GM18502 (cell line): Measurements from ENCODE around the gene VAT1L.

ENCODE experiments used
- ATAC-seq: cut with Tn5 transposase; IDR thresholded peaks from one replicate; pipeline ENCODE4 v1.9.1; 2021; ENCODE audit warnings: mild to moderate bottlenecking; ENCODE audit not compliant: unreplicated experiment, poor library complexity

Gene VAT1L

DNA sequence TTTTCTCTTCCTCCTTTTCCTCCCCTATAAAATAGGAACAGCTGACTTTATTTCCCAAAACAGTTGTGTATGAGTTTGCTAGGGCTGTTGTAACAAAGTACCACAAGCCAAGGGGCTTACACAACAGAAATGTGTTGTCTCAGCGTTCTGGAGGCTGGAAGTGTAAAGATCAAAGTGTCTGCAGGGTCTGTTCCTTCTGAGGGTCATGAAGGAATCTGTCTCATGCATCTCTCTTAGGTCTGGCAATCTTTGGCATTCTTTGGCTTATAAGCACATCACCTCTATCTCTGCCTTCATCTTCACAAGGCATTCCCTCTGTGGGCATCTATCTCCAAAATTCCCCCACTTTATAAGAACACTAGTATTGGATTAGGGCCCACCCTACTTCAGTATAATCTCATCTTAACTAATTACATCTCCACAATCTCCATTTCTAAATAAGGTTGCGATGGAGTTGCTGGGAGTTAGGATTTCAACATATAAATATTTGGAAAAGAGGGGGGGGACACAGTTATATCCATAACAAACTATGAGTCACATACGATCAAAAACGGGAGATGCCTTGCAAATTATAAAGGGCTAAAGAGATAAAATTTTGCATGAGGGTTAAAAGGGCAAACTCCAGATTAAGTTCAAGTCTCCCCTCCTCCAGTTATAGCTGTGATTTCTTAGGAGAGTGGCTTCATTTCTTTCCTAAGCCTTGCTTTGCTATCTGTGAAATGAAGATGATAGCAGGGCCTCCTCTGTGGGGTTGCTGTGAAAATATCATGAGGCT, 109.7 kb downstream of the VAT1L start:
- no peak for ATAC-seq

DNA sequence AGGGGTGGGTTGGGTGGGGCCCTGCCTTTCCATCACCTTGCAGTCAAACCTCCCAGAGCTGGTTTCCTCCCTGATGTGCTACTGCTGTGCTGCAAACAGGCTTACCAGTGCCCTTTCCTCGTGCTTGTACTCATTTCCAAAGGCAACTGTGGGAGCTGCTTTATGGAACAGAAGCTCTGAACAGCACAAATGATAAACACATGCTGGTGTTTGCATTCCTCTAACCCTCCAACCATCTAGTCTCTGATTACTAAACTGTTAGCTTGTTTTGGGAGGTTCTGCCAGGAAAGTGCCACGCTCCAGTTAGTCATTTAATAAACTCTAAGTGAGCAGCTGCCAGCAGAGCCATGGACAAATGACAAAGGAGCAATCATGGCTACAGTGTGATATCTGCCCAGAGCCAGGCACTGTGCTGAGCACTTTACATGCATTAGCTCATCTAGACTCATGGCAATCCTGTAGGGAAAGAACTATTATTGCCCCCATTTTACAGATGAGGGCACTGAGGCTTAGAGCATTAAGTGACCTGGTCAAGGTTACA, 110.4 kb downstream of the VAT1L start:
- no peak for ATAC-seq

DNA sequence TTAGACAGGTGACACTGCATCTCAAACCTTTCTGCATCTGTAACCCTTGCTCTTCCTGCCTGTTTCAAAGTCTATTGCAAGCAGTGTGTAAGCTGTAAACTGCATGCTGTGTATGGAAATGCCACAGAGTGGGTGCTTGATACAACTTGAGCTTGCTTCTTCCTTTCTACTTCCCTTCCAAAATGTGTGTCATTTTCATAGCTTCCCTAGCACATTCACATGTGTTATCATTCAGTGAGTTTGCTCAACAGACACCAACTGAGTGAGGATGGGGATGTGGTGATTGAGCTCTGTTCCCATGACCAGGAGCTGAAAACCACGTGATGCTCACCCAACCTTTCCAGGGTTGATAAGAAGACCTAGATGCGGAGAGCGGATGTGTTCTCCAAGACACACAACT, 111.1 kb downstream of the VAT1L start:
- no peak for ATAC-seq

DNA sequence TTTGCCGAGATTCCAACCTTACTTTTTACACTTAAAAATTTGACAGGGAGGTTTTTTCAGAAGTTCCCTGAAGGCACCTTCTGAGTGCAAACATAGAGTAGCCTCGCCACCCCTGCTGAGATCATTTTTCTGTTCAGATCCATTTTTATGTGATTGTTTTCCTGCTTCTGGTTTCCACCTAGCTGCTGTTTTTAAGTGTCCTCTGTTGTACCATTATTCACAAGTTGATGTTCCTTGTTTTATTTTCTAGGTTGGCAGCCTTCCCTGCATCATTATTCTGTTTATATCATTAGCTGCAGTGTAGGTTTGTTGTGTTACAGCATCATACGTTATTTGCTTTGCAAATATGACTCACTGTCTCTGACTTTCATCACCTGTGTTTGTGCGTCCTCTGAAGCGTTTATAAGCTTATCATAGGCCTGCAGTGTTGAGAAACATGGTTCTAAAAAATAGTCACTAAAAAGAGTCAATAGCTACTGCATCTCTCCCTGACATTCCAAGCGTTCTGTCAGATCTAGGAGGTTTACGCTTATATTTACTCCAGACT, 117.1 kb downstream of the VAT1L start:
- ATAC-seq: no peak

DNA sequence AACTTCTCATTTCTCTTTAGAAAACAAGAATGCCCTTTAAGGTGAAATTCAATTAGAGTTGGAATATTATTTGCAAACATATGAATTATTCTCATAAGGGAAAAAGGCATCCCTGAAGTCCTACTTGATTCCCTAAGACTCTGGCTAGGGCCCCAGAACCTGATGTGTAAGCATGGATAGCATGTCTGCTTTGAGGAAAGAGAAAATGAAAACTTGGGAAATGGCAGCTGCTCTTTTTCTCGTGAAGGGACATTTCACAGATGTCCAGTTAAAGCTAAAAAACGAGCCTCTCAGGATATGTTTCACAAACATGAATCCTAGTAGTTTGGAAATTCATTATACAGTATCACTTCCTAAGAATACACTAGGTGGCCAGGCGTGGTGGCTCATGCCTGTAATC, 121.7 kb downstream of the VAT1L start:
- no peak for ATAC-seq

DNA sequence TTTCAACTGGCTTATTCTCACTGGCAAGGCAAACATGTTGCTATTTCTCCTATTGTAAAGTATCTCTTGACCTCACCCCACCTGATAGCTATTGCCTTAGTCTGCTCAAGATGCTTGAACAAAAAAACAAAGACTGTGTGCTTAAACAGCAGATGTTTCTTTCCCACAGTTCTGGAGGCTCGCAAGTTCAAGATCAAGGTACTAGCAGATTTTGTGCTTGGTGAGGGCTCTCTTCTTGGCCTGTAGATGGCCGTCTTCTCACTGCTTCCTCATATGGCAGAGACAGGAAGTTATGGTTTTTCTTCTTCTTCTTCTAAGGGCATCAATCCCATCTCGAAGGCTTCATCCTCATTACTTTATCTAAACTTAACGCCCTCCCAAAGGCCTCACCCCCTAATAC, 124.3 kb downstream of the VAT1L start:
- ATAC-seq: no peak

DNA sequence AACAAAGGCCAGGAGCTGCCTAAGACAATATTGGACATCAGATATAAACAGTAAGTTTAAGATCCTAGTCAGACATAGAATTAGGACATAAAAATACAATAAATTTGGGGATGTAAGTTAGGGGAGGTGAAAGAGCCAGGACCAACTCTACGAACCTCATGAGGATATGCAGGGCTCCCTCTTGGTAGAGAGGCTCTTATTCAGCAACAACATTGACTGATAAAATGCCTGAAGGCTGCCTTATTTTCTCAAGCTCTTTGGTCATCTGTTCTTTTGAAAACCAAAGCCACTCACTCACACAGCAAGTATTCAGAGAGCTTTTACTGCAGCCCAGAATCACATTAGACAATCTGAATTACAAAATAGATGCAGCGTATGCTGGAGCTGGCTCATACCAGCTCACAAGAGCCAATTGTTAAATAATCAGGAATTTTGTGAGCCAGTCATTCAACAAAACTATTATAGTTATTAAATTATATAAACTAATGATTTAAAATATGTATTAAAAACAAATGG, 125.4 kb downstream of the VAT1L start:
- no peak for ATAC-seq

DNA sequence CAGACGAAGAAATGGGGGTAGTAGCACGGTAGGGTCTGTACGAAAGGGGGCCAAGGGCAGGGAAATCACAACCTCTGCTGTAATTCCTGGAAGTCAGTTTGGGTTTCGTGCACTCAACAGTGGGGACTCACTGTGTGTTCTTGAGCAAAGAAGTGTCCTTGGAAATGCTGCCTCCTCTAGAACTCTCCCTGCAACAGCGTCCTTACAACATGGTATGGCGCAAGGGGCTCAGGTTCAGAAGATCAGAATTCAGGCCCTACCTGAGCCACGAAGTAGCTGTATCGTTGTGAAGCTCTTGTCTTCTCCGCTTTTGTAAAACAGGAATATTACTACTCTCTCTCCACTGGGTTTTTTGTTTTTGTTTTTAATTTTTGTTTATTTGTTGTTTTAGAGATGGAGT, 127.7 kb downstream of the VAT1L start:
- ATAC-seq: no peak

DNA sequence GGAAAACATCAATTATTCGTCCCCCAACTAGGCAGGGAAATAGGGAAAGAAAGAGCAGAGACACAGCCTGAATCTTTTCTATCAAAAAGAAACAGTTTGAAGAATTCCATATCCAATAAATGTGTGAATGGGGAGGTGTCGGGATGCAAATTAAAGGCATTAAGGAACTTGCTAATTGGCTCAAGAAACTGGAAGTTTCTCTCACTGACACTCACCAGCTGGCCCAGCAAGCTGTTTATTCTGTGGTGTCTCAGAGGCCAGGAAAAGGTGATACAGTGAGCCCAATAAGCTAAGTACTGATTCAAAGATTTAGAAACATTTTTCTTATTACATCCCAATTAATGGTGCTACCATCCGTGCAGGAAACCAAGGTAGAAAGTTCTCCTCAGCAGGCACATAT, 129.6 kb downstream of the VAT1L start:
- no peak for ATAC-seq

DNA sequence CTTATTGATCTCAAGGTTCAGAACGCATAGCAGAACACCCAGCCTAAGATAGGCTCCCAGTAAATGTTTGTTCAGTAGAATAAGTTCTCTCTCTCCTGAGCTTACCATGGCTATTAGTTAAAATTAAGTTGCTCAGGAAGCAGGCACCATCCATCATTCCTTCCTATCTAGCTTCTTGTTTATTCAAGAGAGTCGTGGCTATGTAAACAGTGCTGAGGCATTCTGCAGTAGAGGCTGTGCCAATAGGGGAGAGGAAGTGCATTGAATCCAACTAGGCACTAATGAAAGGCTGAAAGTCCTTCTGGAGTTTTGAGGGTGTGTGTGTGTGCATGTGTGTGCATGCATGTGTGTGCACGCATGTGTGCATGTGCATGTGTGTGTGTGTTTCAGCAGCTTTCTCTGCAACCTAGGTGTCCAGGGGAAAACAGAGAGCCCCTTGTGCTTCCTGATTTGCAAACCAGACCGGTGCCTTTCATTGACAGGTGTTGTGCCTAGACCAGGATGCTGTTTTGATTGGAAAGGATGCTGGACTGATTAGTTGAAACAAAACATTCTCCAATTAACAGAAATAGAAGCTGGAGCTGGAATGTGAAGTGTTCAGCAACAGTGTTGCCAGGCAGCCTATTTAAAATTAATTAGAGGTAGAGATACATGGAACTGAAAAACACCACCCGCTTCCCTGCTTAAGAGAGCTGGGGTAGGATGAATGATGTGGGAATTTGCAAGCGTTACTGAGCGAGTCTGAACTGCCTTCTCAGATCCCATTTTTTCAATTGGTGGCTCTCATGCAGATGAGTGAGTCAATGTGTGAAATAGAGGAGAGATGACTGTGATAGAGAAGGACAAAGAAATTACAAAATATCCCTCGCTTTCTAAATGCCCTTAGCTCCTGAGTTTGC, 130.7 kb downstream of the VAT1L start:
- ATAC-seq: no peak

DNA sequence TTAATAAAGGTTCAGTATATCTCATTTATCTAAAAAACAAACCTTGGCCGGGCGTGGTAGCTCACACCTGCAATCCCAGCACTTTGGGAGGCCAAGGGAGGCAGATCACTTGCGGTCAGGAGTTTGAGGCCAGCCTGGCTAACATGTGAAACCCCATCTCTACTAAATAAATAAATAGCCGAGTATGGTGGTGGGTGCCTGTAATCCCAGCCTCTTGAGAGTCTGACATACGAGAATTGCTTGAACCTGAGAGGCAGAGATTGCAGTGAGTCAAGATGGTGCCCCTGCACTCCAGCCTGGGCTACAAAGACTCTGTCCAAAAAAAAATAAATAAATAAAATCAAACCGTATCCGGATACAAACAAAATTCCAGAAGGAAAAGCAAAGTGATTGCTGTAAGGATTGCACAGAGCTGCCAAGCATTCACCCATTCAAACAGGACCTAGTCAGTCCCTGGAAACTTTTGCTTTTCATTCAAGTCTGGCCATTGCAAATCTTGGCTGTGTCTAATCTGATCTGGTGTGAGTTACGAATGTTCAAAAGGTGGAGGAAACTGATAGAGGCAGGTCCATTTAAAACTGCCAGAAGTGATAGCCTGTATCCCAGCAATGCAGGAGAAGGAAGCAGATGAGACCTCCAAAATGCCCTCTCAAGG, 131.5 kb downstream of the VAT1L start:
- ATAC-seq: no peak

DNA sequence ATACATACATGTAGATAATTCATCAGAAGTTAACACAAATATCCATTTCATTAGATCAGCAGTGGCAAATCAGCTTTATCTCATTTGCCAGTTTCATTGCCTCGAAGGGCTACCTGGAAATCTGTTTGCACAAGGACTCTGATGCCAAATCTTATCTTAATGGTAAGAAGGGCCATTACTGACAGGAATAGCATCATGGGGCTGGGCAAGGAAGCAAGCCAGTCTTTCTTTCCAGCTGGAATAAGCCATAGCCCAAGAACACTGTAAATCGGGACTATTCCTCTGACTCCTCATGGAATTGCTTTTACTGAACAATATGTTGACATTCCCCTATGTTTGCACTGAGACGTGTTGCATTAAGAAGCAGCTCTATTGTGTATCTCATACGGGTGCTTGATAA, 132.6 kb downstream of the VAT1L start:
- no peak for ATAC-seq

DNA sequence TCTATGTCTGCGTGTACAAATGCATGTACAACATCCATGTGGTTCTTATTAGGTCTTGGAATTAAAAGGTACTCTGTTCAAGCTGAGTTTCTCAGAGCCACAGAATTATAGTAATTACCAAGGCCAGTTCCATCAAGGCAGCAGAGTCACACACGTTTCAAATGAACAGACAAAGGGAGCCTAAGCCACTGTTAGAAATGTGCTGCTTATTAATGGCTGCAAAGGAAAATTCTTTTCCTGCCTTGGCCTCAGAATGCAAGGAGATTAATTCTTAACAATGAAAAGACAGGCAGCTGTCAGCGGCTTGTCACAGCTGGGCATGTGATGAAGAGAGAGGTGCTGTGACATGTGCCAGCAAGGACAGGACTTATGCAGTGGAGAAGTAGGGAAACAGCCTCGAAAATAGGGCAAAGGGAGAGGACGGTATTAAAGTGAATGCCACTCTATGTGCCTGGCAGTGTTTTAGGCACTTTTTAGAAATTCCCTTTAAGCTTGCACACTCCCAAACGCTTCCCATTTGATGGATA, 133.9 kb downstream of the VAT1L start:
- no peak for ATAC-seq

DNA sequence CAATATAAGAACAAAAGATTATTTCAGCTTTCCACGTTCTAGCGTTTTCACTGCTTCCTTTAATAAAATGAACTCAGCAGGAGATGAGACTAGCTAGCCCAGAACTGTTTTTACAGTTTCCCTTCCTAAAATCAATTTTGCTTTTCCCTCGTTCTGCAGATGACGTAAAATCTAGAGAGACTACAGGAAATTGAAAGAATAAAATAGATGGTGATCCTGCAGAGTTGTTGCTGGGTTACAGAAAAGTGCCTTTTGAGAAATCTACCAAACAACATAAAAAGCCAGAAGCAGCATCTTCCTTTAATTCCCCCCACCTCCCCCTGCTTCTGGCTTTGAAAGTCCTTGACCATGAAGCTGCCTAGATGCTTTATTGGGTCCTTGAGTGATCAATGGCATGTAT, 137.2 kb downstream of the VAT1L start:
- ATAC-seq: no peak

DNA sequence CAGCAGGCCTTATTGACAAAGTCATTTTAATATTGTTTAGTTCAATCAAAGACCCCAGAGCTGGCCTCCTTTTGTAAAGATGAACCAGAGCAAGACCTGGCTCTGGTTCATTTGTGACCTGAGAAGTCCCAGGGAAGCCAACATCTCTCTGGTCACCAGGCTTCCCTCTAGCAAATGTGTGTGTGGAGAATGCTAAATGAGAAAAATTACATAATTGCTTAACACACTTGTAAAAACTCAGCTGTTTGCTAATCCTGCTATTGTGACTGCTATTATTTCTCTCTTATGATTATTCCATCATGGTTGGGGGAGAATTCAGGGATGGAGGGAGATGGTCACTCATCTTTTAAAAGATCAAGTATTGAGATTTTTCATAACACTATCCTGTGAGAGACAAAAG, 139.7 kb downstream of the VAT1L start:
- ATAC-seq: no peak

DNA sequence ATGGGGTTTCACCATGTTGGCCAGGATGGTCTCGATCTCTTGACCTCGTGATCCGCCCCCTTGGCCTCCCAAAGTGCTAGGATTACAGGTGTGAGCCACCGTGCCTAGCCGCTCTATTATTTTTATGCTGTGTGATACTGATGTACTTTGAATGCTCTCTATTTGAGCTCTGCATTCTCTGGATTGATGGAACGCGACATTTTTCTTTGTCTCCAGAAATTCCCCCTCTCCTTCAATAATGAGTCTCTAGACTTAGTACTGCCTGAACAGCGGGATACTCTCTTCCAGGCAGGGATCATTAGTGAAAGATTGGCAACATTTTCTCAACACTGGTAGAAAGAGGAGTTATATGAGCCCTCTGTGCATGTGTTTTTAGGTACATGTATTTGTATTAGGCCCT, 140.6 kb downstream of the VAT1L start:
- no peak for ATAC-seq

DNA sequence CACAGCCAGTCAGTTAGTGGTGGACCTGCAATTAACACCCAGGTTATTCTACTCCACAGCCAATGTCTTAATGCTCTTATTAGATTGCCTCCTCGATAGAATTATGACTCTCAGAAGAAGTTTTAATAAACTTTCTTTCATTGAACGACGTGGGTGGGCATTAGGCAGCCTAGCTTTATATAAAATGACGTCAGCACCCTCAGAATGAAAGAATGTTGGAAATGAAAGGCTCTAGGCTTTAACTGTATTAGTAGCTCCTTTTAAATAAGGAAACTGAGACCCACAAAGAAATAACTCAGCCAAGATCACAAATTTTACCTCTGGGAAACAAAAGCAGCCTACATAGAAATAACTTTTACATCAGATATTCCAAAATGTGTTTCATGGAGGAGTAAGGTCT, 142.7 kb downstream of the VAT1L start:
- no peak for ATAC-seq

DNA sequence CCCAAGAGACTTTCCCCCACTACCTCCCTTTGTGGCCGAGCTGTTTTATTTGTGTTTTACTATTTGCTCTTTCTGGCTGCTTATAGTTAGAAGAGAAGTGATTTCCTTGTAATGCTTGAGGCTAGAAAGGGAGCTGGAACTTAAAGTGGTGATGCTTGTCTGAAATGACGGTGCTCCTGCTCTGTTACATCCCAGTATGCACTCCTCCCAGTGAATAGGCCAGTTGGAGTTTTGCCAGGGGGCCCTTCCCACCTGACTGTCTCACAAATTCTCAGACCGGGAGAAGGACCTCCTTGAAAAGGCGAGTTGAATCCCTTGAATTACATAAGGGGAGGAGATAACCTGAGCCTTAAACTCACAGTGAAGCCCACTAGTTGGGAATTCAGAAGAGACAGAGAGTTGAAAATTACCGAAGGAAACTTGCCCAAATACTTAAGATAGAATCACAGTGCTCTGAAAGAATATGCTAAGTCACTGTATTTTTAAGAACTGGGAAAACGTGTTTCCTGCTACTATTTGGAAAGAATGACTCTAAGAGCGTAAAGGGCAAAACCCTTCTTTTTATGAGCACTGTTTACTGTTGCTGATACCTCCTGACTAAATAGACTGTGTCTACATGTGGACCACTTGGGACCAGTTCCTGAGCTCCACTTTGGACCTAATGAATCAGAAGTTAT, 149.2 kb downstream of the VAT1L start:
- no peak for ATAC-seq

DNA sequence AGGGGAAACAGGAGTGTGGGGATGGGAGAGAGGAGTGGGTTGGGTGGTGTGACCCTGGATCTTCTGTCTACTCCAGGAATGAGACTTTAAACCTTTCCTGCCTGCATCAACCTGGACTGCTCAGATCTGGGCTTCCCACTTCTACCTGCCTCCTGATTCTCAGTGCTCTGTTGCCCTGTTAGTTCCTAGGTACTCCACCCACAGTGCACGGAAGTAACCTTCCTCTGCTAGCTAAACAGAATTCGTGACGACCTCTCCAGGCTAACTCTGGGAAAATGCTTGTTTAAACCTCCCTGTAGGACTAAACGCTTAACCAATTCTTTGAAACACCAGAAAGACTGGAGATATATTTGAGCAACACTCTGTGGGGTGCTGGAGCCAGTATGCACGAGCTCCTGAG, 150.5 kb downstream of the VAT1L start:
- ATAC-seq: no peak

DNA sequence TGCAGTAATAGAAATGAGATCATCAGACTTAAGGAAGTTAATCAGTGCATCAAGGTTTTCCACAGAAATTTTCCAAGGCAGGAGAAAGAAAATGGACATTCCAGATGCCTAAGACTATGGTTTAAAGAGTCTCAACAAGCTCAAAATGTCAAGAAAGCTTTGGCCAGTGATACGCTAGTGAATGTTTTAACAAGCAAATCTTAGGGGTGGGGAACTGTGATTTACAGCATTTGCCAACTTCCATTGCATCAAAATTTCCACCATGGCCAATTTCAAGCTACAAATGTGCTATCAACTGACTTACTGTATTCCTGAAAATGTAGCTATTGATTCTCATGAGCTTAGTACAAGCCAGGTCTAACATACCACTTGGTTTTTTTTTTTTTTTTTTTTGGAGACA, 151.6 kb downstream of the VAT1L start:
- no peak for ATAC-seq
